Hematopoietic multipotent progenitor cell treated with erythropoietin and hydrocortisone succinate and interleukin-3 and kit ligand, for 8 days (in vitro differentiated cells): Measurements from ENCODE around the gene FAM153A.
"Not testable (repeated sequence)": the region's sequence is repeated elsewhere in the genome, so short reads cannot be mapped to it uniquely, and the experiment has no call there.

Source experiments
- DNase-seq: peaks from one replicate; pipeline ENCODE4 v3.0.0-alpha.2; 2015

FAM153A gene

GRCh38 chr5:177723831-177724485, 58.7 kb downstream of the FAM153A start:
- not testable (repeated sequence) for DNase-seq

GRCh38 chr5:177722829-177723228, 59.9 kb downstream of the FAM153A start:
- not testable (repeated sequence) for DNase-seq

- DNase-seq, result not testable (repeated sequence)
Measured at GRCh38 chr5:177719989-177720388, 62.7 kb downstream of the FAM153A start.

GRCh38 chr5:177715423-177715822, 67.3 kb downstream of the FAM153A start:
- DNase-seq, result not testable (repeated sequence)

GRCh38 chr5:177696100-177696499, 86.6 kb downstream of the FAM153A start:
- DNase-seq, result not testable (repeated sequence)

GRCh38 chr5:177695356-177695930, 87.3 kb downstream of the FAM153A start:
- not testable (repeated sequence) for DNase-seq

GRCh38 chr5:177694518-177694835, 88.2 kb downstream of the FAM153A start:
- not testable (repeated sequence) for DNase-seq

- DNase-seq, result not testable (repeated sequence)
Measured at GRCh38 chr5:177693671-177694517, 88.8 kb downstream of the FAM153A start.

- DNase-seq, result not testable (repeated sequence)
Measured at GRCh38 chr5:177692969-177693368, 89.7 kb downstream of the FAM153A start.

GRCh38 chr5:177692507-177692906, 90.2 kb downstream of the FAM153A start:
- DNase-seq, result not testable (repeated sequence)

- not testable (repeated sequence) for DNase-seq
Measured at GRCh38 chr5:177689011-177689610, 93.6 kb downstream of the FAM153A start.

GRCh38 chr5:177688091-177688490, 94.6 kb downstream of the FAM153A start:
- DNase-seq, result not testable (repeated sequence)

GRCh38 chr5:177681920-177682319, 100.8 kb downstream of the FAM153A start:
- not testable (repeated sequence) for DNase-seq
